H1 (cell line): ENCODE results near the gene TIMP3. TPM values are rescaled to one million over a fixed set of nuclear protein-coding genes. Genes with fewer than 3 reads are reported as not detected.

Experiments used
- CTCF ChIA-PET: fragments of 300-600 bp; sonication (Branson Sonifier 250); formaldehyde crosslinking; loops from one replicate; lab custom pipeline; 2021; ENCODE audit not compliant: partially characterized antibody; lab: Charles Lee
- POLR2A ChIA-PET: fragments of 300-600 bp; sonication (Branson Sonifier 250); formaldehyde crosslinking; loops from one replicate; lab custom pipeline; 2021; ENCODE audit warnings: inconsistent platforms; ENCODE audit not compliant: partially characterized antibody; lab: Charles Lee
- DNase-seq, 2 experiments: peaks; one replicate each; pipeline versions ENCODE4 v3.0.0 to v3.0.0-alpha.2; 2010 to 2022; ENCODE audit warnings: low spot score in 2 of 2, low read depth in 1 of 2, mixed read lengths in 1 of 2
- FAIRE-seq: peaks from 2 replicates; lab custom pipeline; 2011; peaks lifted over from hg19 to GRCh38; lab: Jason Lieb, UNC
- H2AFZ ChIP-seq: 2 replicates; pipeline ENCODE4 v1.8.1; 2012; ENCODE audit warnings: low read length, inconsistent platforms
- H2AK5ac ChIP-seq: 2 replicates; pipeline ENCODE4 v1.6.1; 2013; ENCODE audit warnings: low read depth, low read length
- H2BK120ac ChIP-seq: replicated peaks from 2 replicates; pipeline ENCODE3; 2013; ENCODE audit warnings: low read depth, low read length, inconsistent platforms
- H2BK12ac ChIP-seq: 2 replicates; pipeline ENCODE4 v1.6.1; 2013; ENCODE audit warnings: low read depth, low read length
- H2BK15ac ChIP-seq: 2 replicates; pipeline ENCODE4 v1.6.1; 2013; ENCODE audit warnings: low read length
- H2BK20ac ChIP-seq: 2 replicates; pipeline ENCODE4 v1.6.1; 2013; ENCODE audit warnings: low read length
- H2BK5ac ChIP-seq: 2 replicates; pipeline ENCODE4 v1.6.1; 2013; ENCODE audit warnings: low read depth, low read length
- H3K14ac ChIP-seq: 2 replicates; pipeline ENCODE4 v1.6.1; 2013; ENCODE audit warnings: inconsistent platforms; ENCODE audit not compliant: insufficient read length
- H3K18ac ChIP-seq: 2 replicates; pipeline ENCODE4 v1.6.1; 2013; ENCODE audit warnings: low read length; ENCODE audit errors: extremely low read depth
- H3K23ac ChIP-seq: 2 replicates; pipeline ENCODE4 v1.6.1; 2013; ENCODE audit warnings: inconsistent platforms; ENCODE audit not compliant: insufficient read length
- H3K23me2 ChIP-seq: 2 replicates; pipeline ENCODE4 v1.6.1; 2013; ENCODE audit warnings: low read depth, low read length
- H3K27ac ChIP-seq: 2 replicates; pipeline ENCODE4 v1.6.1; 2011; ENCODE audit warnings: low read depth, low read length, inconsistent platforms
- H3K27me3 ChIP-seq, 4 experiments: replicated peaks in 1 of 4; 1 replicate in 1 of 4; 2 replicates in 3 of 4; pipeline versions ENCODE4 v1.6.1 to v1.8.1; 2011 to 2013; ENCODE audit warnings: low read length in 3 of 4, mild to moderate bottlenecking in 3 of 4, inconsistent platforms in 2 of 4, mixed read lengths in 2 of 4, moderate library complexity in 1 of 4; ENCODE audit not compliant: control insufficient read depth in 3 of 4, insufficient read depth in 3 of 4; ENCODE audit errors: extremely low read depth in 1 of 4
- H3K36me3 ChIP-seq, 4 experiments: 2 replicates each; pipeline versions ENCODE4 v1.6.1 to v1.8.1; 2011 to 2013; ENCODE audit warnings: mild to moderate bottlenecking in 4 of 4, low read length in 3 of 4, moderate library complexity in 2 of 4, control low read depth in 1 of 4, inconsistent platforms in 1 of 4; ENCODE audit not compliant: insufficient read depth in 4 of 4, control insufficient read depth in 2 of 4
- H3K4ac ChIP-seq: replicated peaks from 2 replicates; pipeline ENCODE3; 2013; ENCODE audit warnings: low read length, low read depth, mixed read lengths, inconsistent platforms; ENCODE audit not compliant: insufficient read length
- H3K4me1 ChIP-seq, 4 experiments: replicated peaks in 1 of 4; 1 replicate in 1 of 4; 2 replicates in 3 of 4; pipeline versions ENCODE4 v1.6.1 to v1.8.1; 2011 to 2013; ENCODE audit warnings: low read length in 3 of 4, inconsistent platforms in 2 of 4, mixed read lengths in 1 of 4; ENCODE audit not compliant: insufficient read depth in 4 of 4, control insufficient read depth in 3 of 4
- H3K4me2 ChIP-seq, 2 experiments: 2 replicates each; pipeline versions ENCODE4 v1.6.1 to v1.8.1; 2011 to 2013; ENCODE audit warnings: low read depth in 2 of 2, low read length in 2 of 2, control low read depth in 1 of 2, inconsistent platforms in 1 of 2, mild to moderate bottlenecking in 1 of 2; ENCODE audit not compliant: insufficient read depth in 1 of 2
- H3K4me3 ChIP-seq, 4 experiments: fragments of 200-600, 300-600 bp in 1 of 4; sonication (generic), shearing (Covaris generic), sonication (Bioruptor Twin) in 1 of 4; 2 replicates each; pipeline versions ENCODE4 v1.5.1 to v1.8.1; 2011 to 2016; ENCODE audit warnings: low read length in 4 of 4, low read depth in 3 of 4, control low read depth in 2 of 4, inconsistent platforms in 2 of 4, mild to moderate bottlenecking in 2 of 4, mixed read lengths in 1 of 4, moderate library complexity in 1 of 4; ENCODE audit not compliant: insufficient read depth in 2 of 4; ENCODE audit errors: extremely low read depth in 1 of 4
- H3K56ac ChIP-seq: replicated peaks from 2 replicates; pipeline ENCODE3; 2013; ENCODE audit warnings: low read depth, mild to moderate bottlenecking, mixed read lengths, low read length, inconsistent platforms; ENCODE audit not compliant: insufficient read length
- H3K79me1 ChIP-seq: 2 replicates; pipeline ENCODE4 v1.6.1; 2013; ENCODE audit warnings: low read depth, low read length, control low read depth
- H3K79me2 ChIP-seq, 2 experiments: 2 replicates each; pipeline versions ENCODE4 v1.6.1 to v1.8.1; 2012 to 2013; ENCODE audit warnings: low read length in 2 of 2, mild to moderate bottlenecking in 2 of 2, inconsistent platforms in 1 of 2; ENCODE audit not compliant: insufficient read depth in 2 of 2, control insufficient read depth in 1 of 2
- H3K9ac ChIP-seq, 4 experiments: replicated peaks in 1 of 4; 1 replicate in 1 of 4; 2 replicates in 3 of 4; pipeline versions ENCODE4 v1.6.1 to v1.8.1; 2011 to 2013; ENCODE audit warnings: low read depth in 3 of 4, low read length in 3 of 4, control low read depth in 2 of 4, mild to moderate bottlenecking in 2 of 4, moderate library complexity in 2 of 4, inconsistent platforms in 1 of 4; ENCODE audit errors: extremely low read depth in 1 of 4
- H3K9me3 ChIP-seq, 2 experiments: 2 replicates each; pipeline versions ENCODE4 v1.6.1 to v1.8.1; 2012 to 2013; ENCODE audit warnings: mild to moderate bottlenecking in 2 of 2, moderate library complexity in 2 of 2, control low read depth in 1 of 2, inconsistent platforms in 1 of 2, low read depth in 1 of 2, low read length in 1 of 2, mixed read lengths in 1 of 2; ENCODE audit not compliant: insufficient read depth in 2 of 2
- H4K20me1 ChIP-seq, 2 experiments: replicated peaks in 1 of 2; 2 replicates each; pipeline versions ENCODE3 to v1.8.1; 2011 to 2013; ENCODE audit warnings: inconsistent platforms in 2 of 2, low read length in 2 of 2, mild to moderate bottlenecking in 1 of 2; ENCODE audit not compliant: insufficient read depth in 2 of 2, control insufficient read depth in 1 of 2
- H4K5ac ChIP-seq: 2 replicates; pipeline ENCODE4 v1.6.1; 2013; ENCODE audit warnings: low read length, low read depth, mixed read lengths, inconsistent platforms; ENCODE audit not compliant: insufficient read length
- H4K8ac ChIP-seq: 2 replicates; pipeline ENCODE4 v1.8.0; 2013; ENCODE audit warnings: mild to moderate bottlenecking, moderate library complexity, low read length, inconsistent platforms; ENCODE audit not compliant: insufficient read depth; ENCODE audit errors: extremely low read depth
- H4K91ac ChIP-seq: replicated peaks from 2 replicates; pipeline ENCODE3; 2013; ENCODE audit warnings: low read length, mixed read lengths, inconsistent platforms; ENCODE audit not compliant: insufficient read length
- SIRT6 ChIP-seq: IDR thresholded peaks from one replicate; pipeline ENCODE4 v1.7.1; 2012; ENCODE audit warnings: low read length, inconsistent platforms
- WGBS, 2 experiments: shearing (Covaris generic) in 1 of 2; methylation state at CpG; one replicate each; pipeline versions ENCODE4 v1.1.6 to v1.1.7; 2013 to 2015; ENCODE audit warnings: low lambda C conversion rate in 2 of 2, mixed read lengths in 2 of 2, inconsistent platforms in 1 of 2, low coverage in 1 of 2, missing lambda C conversion rate in 1 of 2; ENCODE audit not compliant: insufficient replicate concordance in 2 of 2, insufficient coverage in 1 of 2, insufficient read length in 1 of 2; ENCODE audit errors: extremely low coverage in 1 of 2, missing lambda C conversion rate in 1 of 2; 5-methylcytosine and 5-hydroxymethylcytosine counted together
- polyA plus RNA-seq, 7 experiments: library from polyadenylated mRNA; depleted of rRNA in 3 of 7; stranded (reverse) in 5 of 7; unstranded in 2 of 7; fragments of >200 nt in 5 of 7; fragments of 200-250 nt in 2 of 7; gene quantifications; 1 replicate in 5 of 7; 2 replicates in 1 of 7; 4 replicates in 1 of 7; pipeline versions ENCODE4 v1.2.1 to v1.2.3, GENCODE V29; 2011 to 2013; ENCODE audit warnings: missing spikeins in 2 of 7, mixed read lengths in 2 of 7
- total RNA-seq: library from RNA; stranded (reverse); fragmentation: NEBNext Ultra II Directional; extraction: Animal tissue kit (Norgen Biotek cat#: 25700); gene quantifications from 2 replicates; pipeline ENCODE4 v1.2.1, GENCODE V29; 2021

The TIMP3 gene
- total and polyA plus RNA-seq, 2 of the 8 experiments (the other 6 are each of a cell fraction or from before 2014, with no cell fraction given) = 1.3 to 4.7 TPM

- FAIRE-seq (no peak), DNase-seq (no peak)
- no peak overlapping the region for H3K4me3 ChIP-seq
- no peaks in the 10 kb centered on the region for H3K9me3 ChIP-seq
- no peaks in the 10 kb centered on the region for H3K79me2 ChIP-seq
- H3K9ac ChIP-seq = no peak overlapping the region
- H3K56ac ChIP-seq = no peak overlapping the region
- H2BK5ac ChIP-seq = peak overlapping the region; percentile 26; the same call in 1 of the 2 replicates
- no peaks in the 10 kb centered on the region for H3K36me3 ChIP-seq
- no peak overlapping the region for H2AFZ ChIP-seq
- no peak overlapping the region for H3K18ac ChIP-seq
- H2BK120ac ChIP-seq = no peak overlapping the region
- no peak overlapping the region for H3K4ac ChIP-seq
- H3K14ac ChIP-seq = no peak overlapping the region
- H3K23me2 ChIP-seq = no peaks in the 10 kb centered on the region
- POLR2A ChIA-PET = no interaction called here
- no peak overlapping the region for H3K23ac ChIP-seq
- H3K27me3 ChIP-seq = no peaks in the 10 kb centered on the region
- peaks cover 0 to 3% of the 10 kb centered on the region in 2 experiments for H4K20me1 ChIP-seq
- no peak overlapping the region for H2AK5ac ChIP-seq
- H4K5ac ChIP-seq = no peak overlapping the region
- 77% methylated on average over 10 of the region's 13 CpGs; no CpG with 5 or more reads in 1 of the 2 experiments for WGBS, 2 experiments
- H4K8ac ChIP-seq = no peak overlapping the region
- no peak overlapping the region for H3K4me2 ChIP-seq
- no peaks in the 10 kb centered on the region; the same call in 1 of the 2 replicates for H3K79me1 ChIP-seq
- peak overlapping the region; percentile 65; the same call in 1 of the 2 replicates for H2BK12ac ChIP-seq
- CTCF ChIA-PET = interaction anchor here (1.1 to 1.9 kb wide), 8 partner anchors 7 to 291 kb away, joined by 3 to 7 read pairs (median 4); no protein-coding TSS in a partner anchor
- H3K27ac ChIP-seq = no peak overlapping the region
- H3K4me1 ChIP-seq = peaks cover 0 to 5% (median 1%) of the 10 kb centered on the region in 4 experiments; a peak in 3 of 7 replicates
- H2BK20ac ChIP-seq = no peak overlapping the region
- no peak overlapping the region for H2BK15ac ChIP-seq
- H4K91ac ChIP-seq = no peak overlapping the region
- no peak for TF ChIP-seq SIRT6
These were observed 18.9 kb downstream of the TIMP3 start for GRCh38 chr22:32820131-32821119.
